WI38 (cell line): ENCODE results near the gene SLC6A17.

ENCODE experiments used
- H3K4me3 ChIP-seq: 2 replicates; pipeline ENCODE4 v1.5.1; 2011; ENCODE audit warnings: low read depth, mild to moderate bottlenecking, control low read depth, low read length
- CTCF ChIP-seq: IDR thresholded peaks from 2 replicates; pipeline ENCODE4 v1.5.1; 2012; ENCODE audit warnings: low read depth, mild to moderate bottlenecking, control low read depth, low read length

SLC6A17 gene

GRCh38 chr1:110214454-110215404 lies 64.4 kb downstream of the SLC6A17 start:
- no peak for TF ChIP-seq CTCF
- H3K4me3 ChIP-seq = no peak overlapping the region

GRCh38 chr1:110215621-110216515 lies 65.6 kb downstream of the SLC6A17 start:
- TF ChIP-seq CTCF = no peak

GRCh38 chr1:110216844-110217444 lies 66.7 kb downstream of the SLC6A17 start:
- no peak overlapping the region for H3K4me3 ChIP-seq
- TF ChIP-seq CTCF = no peak

More at GRCh38 chr1:110215621-110216515, 65.6 kb downstream of the SLC6A17 start:
- H3K4me3 ChIP-seq = no peak overlapping the region

GRCh38 chr1:110218137-110218536 lies 67.8 kb downstream of the SLC6A17 start:
- TF ChIP-seq CTCF = no peak
- no peak overlapping the region for H3K4me3 ChIP-seq

DNA sequence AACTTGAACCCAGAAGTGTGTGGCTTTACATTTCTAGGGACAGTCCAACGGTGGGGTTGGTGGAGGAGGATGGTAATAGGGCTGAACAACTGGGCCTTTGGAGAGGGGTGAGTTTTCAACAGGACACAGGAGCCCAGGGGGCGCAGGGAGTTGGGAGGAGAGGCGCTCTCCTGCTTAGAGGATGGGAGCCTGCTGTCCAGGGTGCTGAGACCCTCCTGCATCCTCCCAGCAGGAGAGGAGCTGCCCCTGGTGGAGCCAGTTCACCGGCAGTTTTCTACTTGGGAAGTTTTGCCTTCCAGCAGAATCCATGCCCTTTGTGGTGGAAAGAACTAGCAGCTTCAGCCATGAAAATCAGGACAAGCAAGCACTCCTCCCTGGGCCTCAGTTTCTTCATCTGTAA lies 68.4 kb downstream of the SLC6A17 start:
- no peak for TF ChIP-seq CTCF

GRCh38 chr1:110220324-110220723 lies 70.0 kb downstream of the SLC6A17 start:
- no peak overlapping the region for H3K4me3 ChIP-seq
- TF ChIP-seq CTCF = no peak

More for the DNA sequence above, 68.4 kb downstream of the SLC6A17 start:
- H3K4me3 ChIP-seq = no peak overlapping the region
